Stimulated activated naive B cell treated with anti-CD40 and anti-IgM and Interleukin-4, amounts not matched to agents 10 μg/mL and 1 μg/mL and 100 μg/mL, for 72 hours (primary cell): ENCODE results near the gene PSKH1.
A peak's percentile ranks its signal among the peaks of the same experiment; 100 is the strongest.

Source experiments
- ATAC-seq, 2 donors: fragments of 150-1000 bp; cut with Tn5 transposase; replicated peaks; 2 replicates each; pipeline ENCODE4 v1.10.0; 2021; ENCODE audit warnings: moderate library complexity in 1 of 2
- DNase-seq: peaks from one replicate; pipeline ENCODE4 v3.0.0; 2021
- H3K27ac Mint-ChIP-seq: one replicate; pipeline ENCODE4 v1.8.0; 2022; ENCODE audit warnings: mild to moderate bottlenecking, mixed read lengths
- H3K27me3 Mint-ChIP-seq, 2 donors: one replicate each; pipeline ENCODE4 v1.8.0; 2022; ENCODE audit warnings: mixed read lengths in 2 of 2
- H3K36me3 Mint-ChIP-seq, 2 donors: one replicate each; pipeline ENCODE4 v1.8.0; 2022; ENCODE audit warnings: mixed read lengths in 2 of 2, mild to moderate bottlenecking in 1 of 2
- H3K4me1 Mint-ChIP-seq, 2 donors: one replicate each; pipeline ENCODE4 v1.8.0; 2022; ENCODE audit warnings: mixed read lengths in 2 of 2, mild to moderate bottlenecking in 1 of 2
- H3K4me3 Mint-ChIP-seq, 2 donors: one replicate each; pipeline ENCODE4 v1.8.0; 2022; ENCODE audit warnings: mild to moderate bottlenecking in 2 of 2, mixed read lengths in 2 of 2, moderate library complexity in 1 of 2
- H3K9me3 Mint-ChIP-seq, 2 donors: one replicate each; pipeline ENCODE4 v1.8.0; 2022; ENCODE audit warnings: mixed read lengths in 2 of 2, mild to moderate bottlenecking in 1 of 2

Gene PSKH1

DNA sequence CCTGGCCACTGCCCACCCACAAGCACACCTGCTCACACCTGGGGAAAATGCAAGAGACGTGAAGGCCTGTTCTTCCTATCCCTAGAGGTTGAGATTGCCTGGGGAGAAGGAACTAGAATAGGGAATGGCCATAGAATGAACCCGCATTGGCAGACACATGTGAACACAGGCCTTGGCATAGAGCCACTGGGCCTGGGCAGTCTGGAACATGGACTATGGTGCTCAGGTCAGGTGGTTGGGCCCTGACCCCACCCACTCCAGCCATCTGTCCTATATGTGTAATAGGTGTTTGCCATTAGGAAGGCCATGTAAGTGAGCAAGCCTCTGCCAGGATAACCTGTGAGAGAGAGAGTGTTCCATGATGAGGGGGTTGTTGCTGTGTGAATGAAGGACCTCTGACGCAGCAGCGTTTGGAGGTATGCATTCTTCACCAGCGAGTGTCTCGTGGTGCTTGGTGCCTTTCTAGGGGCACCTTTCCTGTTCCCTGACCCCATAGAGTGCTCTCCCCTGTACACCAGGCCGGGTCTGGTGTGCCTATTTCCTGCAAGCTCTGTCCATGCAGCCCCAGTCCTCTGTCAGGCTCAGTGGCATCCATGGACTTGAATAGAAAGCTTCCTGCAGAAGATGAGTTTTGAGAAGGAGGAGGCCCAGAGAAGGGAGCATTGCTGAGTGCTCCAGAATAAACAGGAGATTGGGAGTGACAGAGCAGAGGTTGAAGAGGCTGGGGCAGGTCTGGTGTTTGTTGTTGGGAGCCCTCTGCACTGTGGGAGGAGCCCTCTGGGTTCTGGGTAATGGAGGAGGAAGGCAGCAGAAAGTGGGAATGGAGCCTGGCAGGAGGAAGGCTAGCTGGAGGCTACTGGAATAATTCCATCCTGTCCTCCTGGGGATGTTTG, 23.0 kb downstream of the PSKH1 start:
- no peaks in the 10 kb centered on the region for H3K9me3 Mint-ChIP-seq

GRCh38 chr16:67917140-67917851, 24.2 kb downstream of the PSKH1 start:
- DNase-seq = no peak
- peak overlapping the region; percentile 77 for H3K27ac Mint-ChIP-seq
- no peaks in the 10 kb centered on the region for H3K9me3 Mint-ChIP-seq
- H3K4me3 Mint-ChIP-seq = no peak overlapping the region
- no peaks in the 10 kb centered on the region for H3K27me3 Mint-ChIP-seq
- no peak for ATAC-seq
- peaks cover 23 to 25% of the 10 kb centered on the region in 2 donors for H3K4me1 Mint-ChIP-seq
- peaks cover 23 to 40% of the 10 kb centered on the region in 2 donors for H3K36me3 Mint-ChIP-seq

More for the DNA sequence above, 23.0 kb downstream of the PSKH1 start:
- Mint-ChIP-seq H3K27me3 (no peaks in the 10 kb centered on the region), H3K4me1 (peaks cover 17 to 19% of the 10 kb centered on the region in 2 donors), H3K4me3 (no peak overlapping the region), H3K36me3 (peaks cover 21 to 42% of the 10 kb centered on the region in 2 donors), H3K27ac (peak overlapping the region; percentile 7)
- DNase-seq (no peak), ATAC-seq (no peak)

- peaks cover 24 to 26% of the 10 kb centered on the region in 2 donors for H3K4me1 Mint-ChIP-seq
- no peaks in the 10 kb centered on the region for H3K9me3 Mint-ChIP-seq
- ATAC-seq (peak; percentile 41 to 71), DNase-seq (no peak)
- peaks cover 23 to 42% of the 10 kb centered on the region in 2 donors for H3K36me3 Mint-ChIP-seq
- no peaks in the 10 kb centered on the region for H3K27me3 Mint-ChIP-seq
- no peak overlapping the region for H3K4me3 Mint-ChIP-seq
- peak overlapping the region; percentile 77 for H3K27ac Mint-ChIP-seq
Observed at GRCh38 chr16:67917852-67918236, 24.8 kb downstream of the PSKH1 start.

DNA sequence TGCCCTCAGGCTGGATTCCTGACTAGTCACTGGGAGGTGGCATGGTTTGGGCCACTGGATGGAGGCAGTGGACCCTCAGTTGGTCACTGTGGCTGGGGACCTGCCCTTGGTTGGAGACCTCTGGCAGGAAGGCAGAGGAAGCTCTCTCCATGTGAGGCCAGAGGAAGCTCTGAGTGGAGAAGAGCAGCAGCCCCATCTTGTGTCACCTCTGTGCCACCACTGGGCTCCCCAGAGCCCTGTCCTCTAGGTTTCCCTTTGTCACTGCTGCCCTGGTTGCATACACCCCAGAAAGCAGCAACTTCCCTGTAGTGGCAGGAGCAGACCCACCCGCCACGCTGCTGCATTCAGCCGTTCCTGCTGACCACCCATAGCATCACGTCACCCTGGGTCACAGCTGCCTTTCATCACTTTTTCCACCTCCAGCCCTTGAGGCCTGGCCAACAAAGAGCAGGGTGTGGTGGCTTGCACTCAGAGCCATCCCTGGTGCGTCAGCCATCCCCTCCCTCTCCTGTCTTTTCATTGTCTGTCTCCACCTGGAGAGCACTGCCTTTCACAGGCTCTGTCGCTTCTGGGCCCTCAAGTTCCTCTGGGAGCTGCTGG, 26.7 kb downstream of the PSKH1 start:
- Mint-ChIP-seq H3K9me3 (no peaks in the 10 kb centered on the region), H3K27ac (no peak overlapping the region), H3K4me1 (peaks cover 25 to 38% of the 10 kb centered on the region in 2 donors), H3K36me3 (peaks cover 20 to 35% of the 10 kb centered on the region in 2 donors), H3K4me3 (no peak overlapping the region), H3K27me3 (no peaks in the 10 kb centered on the region)
- DNase-seq (no peak), ATAC-seq (no peak)

GRCh38 chr16:67922221-67922620, 29.2 kb downstream of the PSKH1 start:
- Mint-ChIP-seq H3K4me3 (no peak overlapping the region), H3K27ac (peak overlapping the region; percentile 77), H3K27me3 (no peaks in the 10 kb centered on the region), H3K9me3 (no peaks in the 10 kb centered on the region), H3K4me1 (peaks cover 31 to 59% of the 10 kb centered on the region in 2 donors), H3K36me3 (peaks cover 14 to 30% of the 10 kb centered on the region in 2 donors)
- DNase-seq (no peak), ATAC-seq (no peak)

DNA sequence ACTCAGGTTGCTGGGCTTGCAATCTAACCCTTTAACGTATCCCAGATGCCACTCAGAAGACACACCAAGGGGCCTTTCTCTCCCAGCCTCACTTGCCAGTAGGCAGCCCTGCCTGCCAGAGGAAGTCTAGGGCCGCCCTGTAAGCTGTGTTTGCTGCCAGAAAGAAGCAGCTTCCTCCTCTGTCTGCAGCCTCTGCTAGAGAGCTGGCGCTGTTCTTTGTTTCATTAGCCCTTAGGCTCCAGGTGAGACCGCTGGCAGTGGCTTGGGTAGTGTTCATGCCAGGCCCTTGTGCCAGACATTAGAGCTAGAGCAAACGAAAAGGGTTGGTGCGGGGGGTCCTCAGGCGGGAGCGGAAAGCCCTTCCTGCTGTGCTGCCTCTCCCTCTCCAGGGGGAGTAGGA, 29.7 kb downstream of the PSKH1 start:
- ATAC-seq = no peak
- no peak overlapping the region for H3K4me3 Mint-ChIP-seq
- H3K4me1 Mint-ChIP-seq = peaks cover 27 to 54% of the 10 kb centered on the region in 2 donors
- H3K9me3 Mint-ChIP-seq = no peaks in the 10 kb centered on the region
- no peaks in the 10 kb centered on the region for H3K27me3 Mint-ChIP-seq
- H3K36me3 Mint-ChIP-seq = peaks cover 9 to 29% of the 10 kb centered on the region in 2 donors
- H3K27ac Mint-ChIP-seq = no peak overlapping the region
- DNase-seq = no peak

GRCh38 chr16:67923414-67924116, 30.5 kb downstream of the PSKH1 start:
- H3K9me3 Mint-ChIP-seq = no peaks in the 10 kb centered on the region
- no peak overlapping the region for H3K4me3 Mint-ChIP-seq
- H3K4me1 Mint-ChIP-seq = peaks cover 28 to 54% of the 10 kb centered on the region in 2 donors
- DNase-seq (no peak), ATAC-seq (no peak)
- H3K27me3 Mint-ChIP-seq = no peaks in the 10 kb centered on the region
- no peak overlapping the region for H3K27ac Mint-ChIP-seq
- H3K36me3 Mint-ChIP-seq = peaks cover 5 to 31% of the 10 kb centered on the region in 2 donors

DNA sequence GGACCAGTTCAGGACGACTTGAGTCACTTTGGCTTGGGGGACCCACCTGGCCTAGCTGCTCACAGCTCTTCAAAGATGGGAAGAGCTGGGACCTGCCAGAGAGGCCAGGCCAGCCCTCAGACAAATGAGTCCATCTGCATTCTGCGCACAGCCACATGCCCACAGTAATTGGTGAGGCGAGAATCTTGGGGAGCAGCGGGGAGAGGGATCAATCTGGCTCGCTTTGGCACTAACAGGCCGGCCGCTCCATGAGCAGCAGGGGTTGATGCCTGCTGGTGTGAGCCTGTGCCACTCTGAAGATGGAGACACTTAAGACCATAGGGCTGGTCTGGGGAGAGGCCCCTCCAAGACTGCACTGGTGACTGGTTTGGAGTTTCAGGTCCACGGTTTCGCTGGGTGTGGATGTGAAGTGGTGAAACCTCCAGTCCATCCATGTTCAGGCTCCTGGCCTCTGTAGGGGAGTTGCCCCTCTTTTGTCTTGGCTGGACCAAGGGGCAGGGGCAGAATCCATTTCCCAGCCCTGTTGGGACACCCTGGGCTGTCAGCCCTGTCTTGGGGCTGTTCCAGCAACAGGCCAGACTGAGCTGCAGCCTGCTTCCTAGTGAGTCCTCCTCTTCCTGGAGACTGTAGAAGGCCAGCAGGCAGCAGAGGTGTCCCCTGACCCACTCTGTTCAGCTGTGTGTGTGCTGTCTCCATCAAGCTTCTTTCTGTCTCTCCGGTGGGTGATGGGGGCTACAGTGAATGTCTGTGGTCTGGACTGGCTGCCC, 31.3 kb downstream of the PSKH1 start:
- no peaks in the 10 kb centered on the region for H3K9me3 Mint-ChIP-seq
- no peak overlapping the region for H3K27ac Mint-ChIP-seq
- H3K4me1 Mint-ChIP-seq = peaks cover 30 to 54% of the 10 kb centered on the region in 2 donors
- ATAC-seq (no peak), DNase-seq (no peak)
- peaks cover 6 to 33% of the 10 kb centered on the region in 2 donors for H3K36me3 Mint-ChIP-seq
- H3K4me3 Mint-ChIP-seq = no peak overlapping the region
- H3K27me3 Mint-ChIP-seq = no peaks in the 10 kb centered on the region

GRCh38 chr16:67926181-67926750, 33.2 kb downstream of the PSKH1 start:
- Mint-ChIP-seq H3K4me1 (peaks cover 32 to 56% of the 10 kb centered on the region in 2 donors), H3K36me3 (peaks cover 10 to 39% of the 10 kb centered on the region in 2 donors), H3K9me3 (no peaks in the 10 kb centered on the region), H3K27ac (peak overlapping the region; percentile 65), H3K27me3 (no peaks in the 10 kb centered on the region), H3K4me3 (no peak overlapping the region)
- ATAC-seq (peak; percentile 24 to 35), DNase-seq (no peak)

GRCh38 chr16:67927131-67927941, 34.3 kb downstream of the PSKH1 start:
- ATAC-seq = no peak
- peaks cover 7 to 41% of the 10 kb centered on the region in 2 donors for H3K36me3 Mint-ChIP-seq
- H3K4me3 Mint-ChIP-seq = no peak overlapping the region
- no peaks in the 10 kb centered on the region for H3K27me3 Mint-ChIP-seq
- peaks cover 28 to 58% of the 10 kb centered on the region in 2 donors for H3K4me1 Mint-ChIP-seq
- DNase-seq = no peak
- no peaks in the 10 kb centered on the region for H3K9me3 Mint-ChIP-seq
- H3K27ac Mint-ChIP-seq = no peak overlapping the region

DNA sequence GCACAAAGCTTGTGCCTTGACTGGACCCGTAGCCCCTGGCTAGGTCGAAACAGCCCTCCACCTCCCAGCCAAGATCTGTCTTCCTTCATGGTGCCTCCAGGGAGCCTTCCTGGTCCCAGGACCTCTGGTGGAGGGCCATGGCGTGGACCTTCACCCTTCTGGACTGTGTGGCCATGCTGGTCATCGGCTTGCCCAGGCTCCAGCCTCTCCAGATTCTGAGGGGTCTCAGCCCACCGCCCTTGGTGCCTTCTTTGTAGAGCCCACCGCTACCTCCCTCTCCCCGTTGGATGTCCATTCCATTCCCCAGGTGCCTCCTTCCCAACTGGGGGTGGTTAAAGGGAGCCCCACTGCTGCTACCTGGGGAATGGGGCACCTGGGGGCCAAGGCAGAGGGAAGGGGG, 35.1 kb downstream of the PSKH1 start:
- Mint-ChIP-seq H3K9me3 (no peaks in the 10 kb centered on the region), H3K36me3 (peaks cover 7 to 42% of the 10 kb centered on the region in 2 donors), H3K27me3 (no peaks in the 10 kb centered on the region), H3K4me1 (peaks cover 27 to 57% of the 10 kb centered on the region in 2 donors), H3K27ac (peak overlapping the region; percentile 51), H3K4me3 (no peak overlapping the region)
- ATAC-seq = no peak
- no peak for DNase-seq

GRCh38 chr16:67928561-67929364, 35.7 kb downstream of the PSKH1 start:
- Mint-ChIP-seq H3K4me1 (peaks cover 29 to 58% of the 10 kb centered on the region in 2 donors), H3K4me3 (no peak overlapping the region), H3K27ac (peak overlapping the region; percentile 51), H3K9me3 (no peaks in the 10 kb centered on the region), H3K36me3 (peaks cover 10 to 45% of the 10 kb centered on the region in 2 donors), H3K27me3 (no peaks in the 10 kb centered on the region)
- peak; percentile 64 for DNase-seq
- ATAC-seq = peak; percentile 83 to 86
